PFSK-1 (cell line): ENCODE data around the gene CHMP6.

ENCODE experiments used
- POLR2AphosphoS5 ChIP-seq: IDR thresholded peaks from 2 replicates; pipeline ENCODE4 v1.6.1; 2012; ENCODE audit warnings: low read depth, mild to moderate bottlenecking, control low read depth, low read length, moderate library complexity
- TAF1 ChIP-seq: IDR thresholded peaks from 2 replicates; pipeline ENCODE4 v1.6.1; 2012; ENCODE audit warnings: low read length, control low read depth, borderline replicate concordance; ENCODE audit not compliant: insufficient read depth

- TF ChIP-seq POLR2AphosphoS5, result no peak
- no peak for TF ChIP-seq TAF1
Measured at GRCh38 chr17:80960797-80961452, 30.7 kb upstream of the CHMP6 start.
